GM19397 (cell line): ENCODE data around the gene POU2F1.

Experiments used
- ATAC-seq: cut with Tn5 transposase; IDR thresholded peaks from one replicate; pipeline ENCODE4 v1.9.1; 2021; ENCODE audit warnings: mild to moderate bottlenecking, moderate library complexity; ENCODE audit not compliant: unreplicated experiment

POU2F1 gene

GRCh38 chr1:167438171-167439138 lies 217.8 kb downstream of the POU2F1 start:
- ATAC-seq, result no peak

GRCh38 chr1:167439301-167439988 lies 218.8 kb downstream of the POU2F1 start:
- no peak for ATAC-seq

DNA sequence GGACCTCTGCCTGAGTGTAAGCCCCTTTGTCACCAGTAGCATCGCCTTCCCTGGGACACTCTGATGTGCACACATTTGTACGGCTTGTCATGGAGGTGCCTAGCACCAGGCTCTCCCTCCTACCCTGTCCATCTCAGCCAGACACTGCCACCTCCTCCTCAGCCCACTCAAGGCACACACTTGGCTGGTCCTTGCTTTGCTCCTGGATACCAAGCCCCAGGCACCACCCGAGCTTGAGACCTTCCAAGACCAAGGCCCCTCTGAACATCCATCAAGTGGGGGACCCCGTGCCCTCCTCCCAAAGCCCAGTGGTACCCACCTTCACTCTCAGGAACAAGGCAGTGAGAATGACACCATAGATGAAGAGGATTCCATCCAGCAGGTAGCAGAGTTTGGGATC lies 219.7 kb downstream of the POU2F1 start:
- no peak for ATAC-seq

- no peak for ATAC-seq
Observed at GRCh38 chr1:167440776-167441175, 220.1 kb downstream of the POU2F1 start.

DNA sequence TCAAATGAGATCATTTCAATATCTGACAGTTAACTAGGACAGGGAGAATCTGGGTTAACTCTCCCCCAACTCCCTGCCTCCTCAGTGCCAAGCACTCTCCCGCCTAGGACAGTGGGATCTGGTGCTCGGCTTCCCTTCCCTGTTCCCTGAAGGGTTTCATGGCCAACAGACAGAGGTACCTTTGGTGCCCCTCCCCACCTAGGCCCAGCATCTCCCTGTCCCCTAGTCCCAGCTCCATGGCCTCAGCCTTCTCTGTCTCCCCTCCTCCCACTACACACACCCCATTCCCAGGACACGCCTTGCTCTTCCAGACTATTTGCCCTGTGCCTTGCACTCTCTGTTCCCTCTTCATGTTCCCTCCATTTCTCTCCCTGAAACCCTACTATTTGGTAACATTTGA lies 220.5 kb downstream of the POU2F1 start:
- ATAC-seq, result no peak

DNA sequence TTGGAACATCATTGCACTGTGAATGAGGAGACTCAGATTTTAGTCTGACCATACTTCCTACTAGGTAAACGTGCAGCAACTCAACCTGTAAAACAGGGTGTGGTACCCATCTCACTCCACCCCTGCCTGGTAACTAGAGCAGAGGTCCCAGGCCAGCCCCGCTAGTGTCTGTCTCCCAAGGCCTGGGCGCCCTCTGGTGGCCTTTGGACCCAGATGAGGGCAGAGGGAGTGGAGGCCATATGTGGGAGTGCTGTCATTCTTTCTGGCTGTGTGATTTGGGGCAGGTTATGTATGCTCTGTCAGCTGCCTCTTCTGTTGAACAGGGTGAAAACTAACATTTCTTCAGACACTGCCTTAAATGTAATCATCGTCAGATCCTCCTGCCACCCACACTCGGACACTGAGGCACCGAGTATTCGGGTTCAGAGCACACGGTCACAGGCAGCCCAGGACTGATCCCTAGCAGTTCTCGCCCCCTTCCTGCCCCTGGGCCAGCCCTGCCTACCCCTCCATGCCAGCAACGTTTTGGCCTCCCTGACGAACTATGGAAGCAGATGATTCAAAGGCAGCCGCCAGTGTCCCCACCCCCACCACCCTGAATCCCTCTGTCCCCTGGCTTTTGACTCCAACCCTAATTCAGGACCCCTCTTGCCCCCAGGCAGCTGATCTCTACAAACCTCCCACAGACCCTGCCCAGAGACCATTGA lies 221.6 kb downstream of the POU2F1 start:
- ATAC-seq, result peak; percentile 84

- no peak for ATAC-seq
Observed at GRCh38 chr1:167442854-167443565, 222.3 kb downstream of the POU2F1 start.

DNA sequence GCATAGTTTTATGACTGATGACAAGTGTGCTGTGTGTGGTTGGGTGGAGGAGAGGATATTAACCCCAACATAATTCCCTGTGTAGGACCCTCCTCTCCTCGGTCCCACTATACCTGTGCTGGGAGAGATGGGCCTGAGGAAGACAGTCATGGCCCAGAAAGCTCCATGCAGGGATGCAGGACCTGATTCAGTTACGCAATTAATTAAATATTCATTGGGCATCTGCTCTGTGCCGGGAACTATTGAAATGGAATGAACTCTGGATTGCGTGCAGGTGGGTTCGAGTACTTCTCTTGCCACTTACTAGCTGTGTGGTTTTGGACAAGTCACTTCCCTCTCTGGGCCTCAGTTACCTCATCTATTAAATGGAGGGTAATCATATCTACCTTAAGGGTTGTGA lies 223.1 kb downstream of the POU2F1 start:
- ATAC-seq, result no peak

DNA sequence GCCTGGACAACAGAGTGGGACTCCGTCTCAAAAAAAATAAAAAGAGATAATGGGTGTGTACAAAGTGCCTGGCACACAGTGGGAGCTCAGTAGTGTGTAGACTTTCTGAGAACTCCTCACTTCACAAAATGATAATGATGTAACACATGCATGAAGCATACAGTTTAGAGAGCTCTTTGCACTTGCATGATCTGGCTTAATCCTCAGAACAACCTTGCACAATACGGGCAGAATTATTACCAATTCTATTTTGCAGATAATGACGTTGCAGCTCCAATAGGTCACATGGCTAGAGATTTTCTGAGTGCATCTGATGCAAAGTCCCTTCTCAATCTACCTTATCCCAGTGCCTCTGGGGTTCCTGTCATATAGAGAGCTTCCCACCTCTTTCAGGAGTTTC lies 226.3 kb downstream of the POU2F1 start:
- no peak for ATAC-seq

DNA sequence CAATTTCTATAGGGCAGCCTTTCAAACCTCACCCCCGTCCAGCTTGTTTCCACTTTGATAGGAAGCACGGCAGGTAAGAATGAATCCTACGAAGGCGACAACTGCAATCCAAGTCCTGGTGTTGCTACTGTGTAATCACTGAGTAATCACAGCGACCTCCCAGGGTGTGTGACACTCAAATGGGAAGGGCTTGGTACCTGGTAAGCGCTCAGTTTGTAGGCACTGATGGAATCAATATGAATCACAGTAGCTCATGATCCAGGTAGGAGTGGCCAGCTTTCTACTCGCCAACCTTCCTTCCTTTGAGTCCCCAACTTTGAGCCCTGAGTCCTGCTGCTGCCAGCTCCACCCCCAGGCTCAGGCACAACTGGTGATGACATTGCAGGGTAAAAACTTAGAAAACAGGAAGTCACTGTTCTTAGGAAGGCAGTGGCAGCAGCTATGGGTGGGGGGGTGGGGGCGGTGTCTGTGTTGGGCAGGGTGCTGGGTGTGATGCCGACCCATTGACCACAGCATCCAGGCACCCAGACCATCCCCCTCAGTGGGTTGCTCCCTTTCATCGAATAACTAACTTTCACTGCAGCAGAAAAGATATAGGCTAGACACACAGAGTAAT lies 226.9 kb downstream of the POU2F1 start:
- ATAC-seq, result no peak

- no peak for ATAC-seq
Observed at GRCh38 chr1:167450843-167451242, 230.2 kb downstream of the POU2F1 start.

- ATAC-seq, result no peak
Observed at GRCh38 chr1:167452483-167452882, 231.8 kb downstream of the POU2F1 start.

- no peak for ATAC-seq
Observed at GRCh38 chr1:167453123-167453522, 232.4 kb downstream of the POU2F1 start.

DNA sequence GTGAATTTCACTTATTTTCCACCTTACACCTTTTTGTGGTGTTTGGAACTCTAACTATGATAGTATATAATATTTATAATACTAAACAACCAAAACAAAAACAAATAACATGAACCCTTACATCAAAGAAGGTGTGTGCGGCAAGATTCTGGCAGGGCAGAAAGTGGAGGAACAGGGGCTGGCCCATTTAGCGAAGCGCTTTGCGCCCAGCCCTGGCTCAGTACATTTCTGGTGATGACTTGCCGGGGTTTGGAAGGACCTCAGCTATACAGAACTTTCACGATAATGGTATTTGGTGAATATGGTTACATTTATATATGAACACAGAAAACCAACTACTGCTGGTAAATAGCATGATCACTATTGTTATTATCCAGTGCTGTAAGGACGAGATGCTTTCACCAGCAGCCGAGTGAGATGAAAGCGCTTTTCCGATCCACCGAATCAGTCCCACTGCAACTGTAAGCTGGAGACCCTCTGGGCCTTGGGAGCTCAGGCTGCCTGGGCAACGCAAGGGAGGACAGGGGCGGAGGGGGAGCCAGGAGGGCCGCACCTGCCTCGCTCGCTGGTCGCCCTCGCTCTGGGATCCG lies 233.7 kb downstream of the POU2F1 start:
- ATAC-seq, result no peak

GRCh38 chr1:167454894-167455785 lies 234.5 kb downstream of the POU2F1 start:
- ATAC-seq, result peak; percentile 59

DNA sequence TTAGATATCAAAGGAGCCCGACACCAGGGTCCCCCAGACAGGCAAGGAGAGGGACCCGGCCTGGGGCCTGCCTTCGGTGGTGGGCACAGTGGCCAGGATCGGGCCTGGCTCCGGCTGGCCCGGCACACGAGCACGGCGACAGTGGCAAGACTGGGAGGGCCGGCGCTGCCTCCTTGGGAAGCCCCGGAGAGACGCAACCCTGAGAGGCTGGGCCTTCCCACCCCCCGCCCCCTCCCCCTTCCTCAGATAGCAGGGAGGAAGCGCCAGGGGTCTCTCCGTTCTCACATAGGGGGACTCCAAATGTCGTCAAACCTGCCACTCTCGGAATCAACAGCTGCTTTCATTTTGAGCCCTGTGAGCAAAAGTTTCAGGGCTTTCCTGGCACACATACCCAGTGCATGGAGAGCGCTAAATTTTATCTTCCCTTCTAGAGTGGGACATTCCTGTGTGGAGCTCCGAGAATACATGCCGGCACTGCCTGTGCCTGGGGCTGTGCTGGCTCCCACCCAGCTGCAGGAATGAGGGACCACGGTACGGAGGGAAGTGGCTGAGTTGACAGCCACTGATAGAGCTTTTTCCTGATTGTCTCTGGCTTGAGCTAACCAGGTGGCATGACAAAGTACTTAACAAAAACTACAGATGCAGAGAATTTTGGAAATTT lies 235.2 kb downstream of the POU2F1 start:
- ATAC-seq, result peak; percentile 34

- no peak for ATAC-seq
Observed at GRCh38 chr1:167456524-167456923, 235.8 kb downstream of the POU2F1 start.

DNA sequence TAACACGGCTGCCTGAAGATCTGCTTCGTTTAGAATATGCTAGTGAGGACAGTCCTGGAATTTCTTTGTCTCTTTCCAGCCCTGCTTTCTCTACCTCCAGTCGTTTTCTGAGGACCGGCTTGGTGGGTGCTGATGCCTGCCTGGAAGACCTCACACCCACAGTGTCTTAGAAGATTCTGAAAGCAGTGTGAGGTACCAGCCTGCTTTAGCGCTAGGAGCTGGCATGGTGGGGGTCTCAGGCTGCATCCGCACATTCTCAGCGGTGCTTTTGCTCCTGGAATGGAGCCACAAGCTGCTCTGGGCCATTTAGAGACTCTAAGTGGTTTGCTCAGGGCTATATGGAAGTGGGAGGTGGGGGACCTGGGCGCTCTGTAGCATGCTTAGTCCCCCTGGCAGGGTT lies 236.2 kb downstream of the POU2F1 start:
- ATAC-seq, result no peak
